HCT116 (cell line): Measurements from ENCODE around the gene SNX19. TPM values are rescaled to one million over a fixed set of nuclear protein-coding genes. Genes with fewer than 3 reads are reported as not detected.

Experiments used
- ATAC-seq: fragments of 200-7000 bp; cut with Tn5 transposase; 2 replicates; pipeline ENCODE4 v1.9.1; 2020; ENCODE audit warnings: mild to moderate bottlenecking, moderate library complexity
- BruUV-seq: library from RNA; stranded (reverse); fragments of 400-500 nt; replicated peaks from 2 replicates; lab custom pipeline; 2021; lab: Mats Ljungman, UMichigan
- CTCF ChIA-PET: fragments of 300-600 bp; sonication (Branson Sonifier 250); formaldehyde crosslinking; loops from one replicate; lab custom pipeline; 2021; ENCODE audit warnings: antibody characterized with exemption; lab: Charles Lee
- POLR2A ChIA-PET: fragments of 300-600, 350-600 bp; sonication (Branson Sonifier 250); formaldehyde crosslinking; loops from one replicate; lab custom pipeline; 2021; ENCODE audit warnings: antibody characterized with exemption; lab: Charles Lee
- RAD21 ChIA-PET, 2 experiments: fragments of 300-600 bp; sonication (Branson Sonifier 250); formaldehyde crosslinking; loops; one replicate each; lab custom pipeline; 2023; ENCODE audit warnings: low total read pairs in 2 of 2; ENCODE audit not compliant: uncharacterized antibody in 2 of 2, unreplicated experiment in 2 of 2, low non-redundant PET in 1 of 2; lab: Charles Lee
- DNase-seq: peaks from one replicate; pipeline ENCODE4 v3.0.0-alpha.2; 2010; ENCODE audit warnings: low read depth, low spot score
- H2AFZ ChIP-seq: fragments of 200-600 bp; shearing (Covaris generic), sonication (generic); 2 replicates; pipeline ENCODE4 v1.6.1; 2017; ENCODE audit warnings: low read depth, mixed run types, mixed read lengths, antibody characterized with exemption, low read length; ENCODE audit not compliant: poor library complexity, severe bottlenecking
- H3K27ac ChIP-seq: 2 replicates; pipeline ENCODE4 v1.5.1; 2012; ENCODE audit warnings: low read depth, low read length
- H3K27me3 ChIP-seq: fragments of 200-600 bp; sonication (generic); 2 replicates; pipeline ENCODE4 v1.6.1; 2016; ENCODE audit warnings: mixed run types, low read length, mixed read lengths; ENCODE audit not compliant: insufficient read depth
- H3K36me3 ChIP-seq, 2 experiments: fragments of 200-500 bp in 1 of 2; fragments of 200-600 bp in 1 of 2; sonication (Bioruptor generic) in 1 of 2; sonication (generic) in 1 of 2; 2 replicates each; pipeline versions ENCODE4 v1.5.1 to v1.6.1; 2014 to 2016; ENCODE audit warnings: low read length in 2 of 2, inconsistent platforms in 1 of 2, mixed read lengths in 1 of 2, mixed run types in 1 of 2; ENCODE audit not compliant: insufficient read depth in 2 of 2, control insufficient read depth in 1 of 2
- H3K4me1 ChIP-seq, 2 experiments: fragments of 200-600 bp in 1 of 2; sonication (generic) in 1 of 2; 2 replicates each; pipeline versions ENCODE4 v1.5.1 to v1.6.1; 2012 to 2017; ENCODE audit warnings: low read length in 2 of 2, inconsistent platforms in 1 of 2, mild to moderate bottlenecking in 1 of 2, mixed read lengths in 1 of 2, mixed run types in 1 of 2, moderate library complexity in 1 of 2; ENCODE audit not compliant: insufficient read depth in 2 of 2, control insufficient read depth in 1 of 2
- H3K4me2 ChIP-seq: fragments of 200-600 bp; sonication (generic); 2 replicates; pipeline ENCODE4 v1.6.1; 2017; ENCODE audit warnings: mixed run types, low read length, mixed read lengths
- H3K4me3 ChIP-seq, 2 experiments: fragments of 200-600 bp in 1 of 2; sonication (generic) in 1 of 2; replicated peaks in 1 of 2; 2 replicates each; pipeline ENCODE4 v1.5.1; 2011 to 2016; ENCODE audit warnings: low read length in 2 of 2, control low read depth in 1 of 2, low read depth in 1 of 2, mild to moderate bottlenecking in 1 of 2, mixed read lengths in 1 of 2, mixed run types in 1 of 2
- H3K79me2 ChIP-seq: fragments of 200-600 bp; sonication (generic); 2 replicates; pipeline ENCODE4 v1.6.1; 2017; ENCODE audit warnings: mild to moderate bottlenecking, mixed run types, low read length, moderate library complexity, mixed read lengths; ENCODE audit not compliant: insufficient read depth
- H3K9ac ChIP-seq: fragments of 200-600 bp; sonication (generic); 2 replicates; pipeline ENCODE4 v1.6.1; 2016; ENCODE audit warnings: low read length, mixed read lengths
- H3K9me2 ChIP-seq: fragments of 200-600 bp; sonication (generic), shearing (Covaris generic); 2 replicates; pipeline ENCODE4 v1.6.1; 2017; ENCODE audit warnings: mixed run types, mild to moderate bottlenecking, moderate library complexity; ENCODE audit not compliant: insufficient read depth
- H3K9me3 ChIP-seq, 2 experiments: fragments of 200-500 bp in 1 of 2; fragments of 200-600 bp in 1 of 2; sonication (Bioruptor generic) in 1 of 2; sonication (generic) in 1 of 2; 2 replicates each; pipeline ENCODE4 v1.6.1; 2014 to 2017; ENCODE audit warnings: low read length in 2 of 2, mixed read lengths in 2 of 2, inconsistent platforms in 1 of 2, low read depth in 1 of 2, mild to moderate bottlenecking in 1 of 2, mixed run types in 1 of 2, moderate library complexity in 1 of 2; ENCODE audit not compliant: control insufficient read depth in 1 of 2, insufficient read depth in 1 of 2
- H4K20me1 ChIP-seq: fragments of 200-600 bp; sonication (generic), shearing (Covaris generic); 2 replicates; pipeline ENCODE4 v1.6.1; 2017; ENCODE audit warnings: mixed run types, mild to moderate bottlenecking, moderate library complexity; ENCODE audit not compliant: insufficient read depth
- RAD21 ChIP-seq: IDR thresholded peaks from 2 replicates; pipeline ENCODE4 v1.6.1; 2012; ENCODE audit warnings: low read depth, mild to moderate bottlenecking
- SIN3A ChIP-seq: IDR thresholded peaks from 2 replicates; pipeline ENCODE4 v1.6.1; 2012; ENCODE audit warnings: low read depth
- SRF ChIP-seq: IDR thresholded peaks from 2 replicates; pipeline ENCODE4 v1.6.1; 2012; ENCODE audit warnings: low read depth
- ZBTB33 ChIP-seq: IDR thresholded peaks from 2 replicates; pipeline ENCODE4 v1.6.1; 2011; ENCODE audit warnings: mild to moderate bottlenecking, low read length, moderate library complexity; ENCODE audit not compliant: insufficient replicate concordance; ENCODE audit errors: extremely low read depth
- intact Hi-C: fragments of 100-400 bp; cut with micrococcal nuclease; formaldehyde crosslinking; loops from 2 replicates; pipeline ENCODE4 v1.10.0; 2022
- total RNA-seq: library from RNA; stranded (reverse); gene quantifications from one replicate; pipeline ENCODE4 v1.2.1, GENCODE V29; 2021; ENCODE audit not compliant: unreplicated experiment
- TF ChIP-seq, protein P1 (sequence below), 3 experiments: fragments of 200-600 bp in 1 of 3; sonication (generic) in 1 of 3; IDR thresholded peaks in 2 of 3; conservative IDR thresholded peaks in 1 of 3; 2 replicates each; pipeline ENCODE4 v1.5.1; 2012 to 2017; ENCODE audit warnings: low read depth in 2 of 3, low read length in 2 of 3, antibody characterized with exemption in 1 of 3, borderline replicate concordance in 1 of 3, control low read depth in 1 of 3, mild to moderate bottlenecking in 1 of 3, mixed read lengths in 1 of 3, mixed run types in 1 of 3, moderate library complexity in 1 of 3; ENCODE audit not compliant: insufficient read depth in 1 of 3
- TF ChIP-seq, protein P2 (sequence below): IDR thresholded peaks from 2 replicates; pipeline ENCODE4 v1.6.1; 2012; ENCODE audit warnings: low read depth

The SNX19 gene
- total RNA-seq, 1 experiment from 2014 or later = 25.2 TPM

- CTCF ChIA-PET = interaction anchor here (1.4 to 7.2 kb wide), 2 partner anchors 57 to 427 kb away, joined by 3 to 150 read pairs; no protein-coding TSS in a partner anchor
- RAD21 ChIA-PET = interaction anchor here (1.1 kb wide), 2 partner anchors 429 kb away, joined by 4 to 5 read pairs; no protein-coding TSS in a partner anchor
- no peak overlapping the region for H3K4me2 ChIP-seq
- intact Hi-C loops = no loop called here
- H3K4me3 ChIP-seq = no peak overlapping the region
- no peaks in the 10 kb centered on the region for H3K36me3 ChIP-seq
- no peaks in the 10 kb centered on the region for H3K79me2 ChIP-seq
- DNase-seq (no peak), ATAC-seq (no peak)
- no peaks in the 10 kb centered on the region for H3K4me1 ChIP-seq
- no peaks in the 10 kb centered on the region for H4K20me1 ChIP-seq
- POLR2A ChIA-PET = interaction anchor here (1.2 kb wide), 1 partner anchor 427 kb away, joined by 4 read pairs; no protein-coding TSS in a partner anchor
- no peaks in the 10 kb centered on the region for H3K27me3 ChIP-seq
- H3K27ac ChIP-seq = no peak overlapping the region
- no TSS peak for BruUV-seq
- H2AFZ ChIP-seq = no peak overlapping the region
- no peaks in the 10 kb centered on the region for H3K9me2 ChIP-seq
- TF ChIP-seq SIN3A (no peak), SRF (no peak)
- TF ChIP-seq, protein P1, sequence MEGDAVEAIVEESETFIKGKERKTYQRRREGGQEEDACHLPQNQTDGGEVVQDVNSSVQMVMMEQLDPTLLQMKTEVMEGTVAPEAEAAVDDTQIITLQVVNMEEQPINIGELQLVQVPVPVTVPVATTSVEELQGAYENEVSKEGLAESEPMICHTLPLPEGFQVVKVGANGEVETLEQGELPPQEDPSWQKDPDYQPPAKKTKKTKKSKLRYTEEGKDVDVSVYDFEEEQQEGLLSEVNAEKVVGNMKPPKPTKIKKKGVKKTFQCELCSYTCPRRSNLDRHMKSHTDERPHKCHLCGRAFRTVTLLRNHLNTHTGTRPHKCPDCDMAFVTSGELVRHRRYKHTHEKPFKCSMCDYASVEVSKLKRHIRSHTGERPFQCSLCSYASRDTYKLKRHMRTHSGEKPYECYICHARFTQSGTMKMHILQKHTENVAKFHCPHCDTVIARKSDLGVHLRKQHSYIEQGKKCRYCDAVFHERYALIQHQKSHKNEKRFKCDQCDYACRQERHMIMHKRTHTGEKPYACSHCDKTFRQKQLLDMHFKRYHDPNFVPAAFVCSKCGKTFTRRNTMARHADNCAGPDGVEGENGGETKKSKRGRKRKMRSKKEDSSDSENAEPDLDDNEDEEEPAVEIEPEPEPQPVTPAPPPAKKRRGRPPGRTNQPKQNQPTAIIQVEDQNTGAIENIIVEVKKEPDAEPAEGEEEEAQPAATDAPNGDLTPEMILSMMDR (IDR thresholded peaks at IDR 0.05 in 2 of 3, conservative IDR thresholded peaks at IDR 0.05 in 1 of 3; ENCODE audit: borderline replicate concordance in 1 of 3, insufficient read depth in 1 of 3, low read depth in 2 of 3, low read length in 2 of 3) = no peak
- no peaks in the 10 kb centered on the region for H3K9me3 ChIP-seq
- no peak overlapping the region for H3K9ac ChIP-seq
These were observed 56.4 kb downstream of the SNX19 start for GRCh38 chr11:130859886-130860285.

- ChIA-PET RAD21 (interaction anchor here in 1 of 2 experiments (1.2 kb wide), 1 partner anchor 427 kb away, joined by 4 read pairs; no protein-coding TSS in a partner anchor), POLR2A (no interaction called here), CTCF (interaction anchor here (7.2 kb wide), 1 partner anchor 425 kb away, joined by 150 read pairs; no protein-coding TSS in a partner anchor)
- Histone ChIP-seq H3K4me1 (no peaks in the 10 kb centered on the region), H3K9me2 (no peaks in the 10 kb centered on the region), H3K9ac (no peak overlapping the region), H3K27ac (no peak overlapping the region), H4K20me1 (no peaks in the 10 kb centered on the region), H3K27me3 (no peaks in the 10 kb centered on the region), H3K4me2 (no peak overlapping the region), H3K36me3 (no peaks in the 10 kb centered on the region), H3K79me2 (no peaks in the 10 kb centered on the region), H2AFZ (no peak overlapping the region), H3K4me3 (no peak overlapping the region), H3K9me3 (no peaks in the 10 kb centered on the region)
- intact Hi-C loops = no loop called here
- no peak for ATAC-seq
- DNase-seq = peak; percentile 26
- TF ChIP-seq, protein P2, sequence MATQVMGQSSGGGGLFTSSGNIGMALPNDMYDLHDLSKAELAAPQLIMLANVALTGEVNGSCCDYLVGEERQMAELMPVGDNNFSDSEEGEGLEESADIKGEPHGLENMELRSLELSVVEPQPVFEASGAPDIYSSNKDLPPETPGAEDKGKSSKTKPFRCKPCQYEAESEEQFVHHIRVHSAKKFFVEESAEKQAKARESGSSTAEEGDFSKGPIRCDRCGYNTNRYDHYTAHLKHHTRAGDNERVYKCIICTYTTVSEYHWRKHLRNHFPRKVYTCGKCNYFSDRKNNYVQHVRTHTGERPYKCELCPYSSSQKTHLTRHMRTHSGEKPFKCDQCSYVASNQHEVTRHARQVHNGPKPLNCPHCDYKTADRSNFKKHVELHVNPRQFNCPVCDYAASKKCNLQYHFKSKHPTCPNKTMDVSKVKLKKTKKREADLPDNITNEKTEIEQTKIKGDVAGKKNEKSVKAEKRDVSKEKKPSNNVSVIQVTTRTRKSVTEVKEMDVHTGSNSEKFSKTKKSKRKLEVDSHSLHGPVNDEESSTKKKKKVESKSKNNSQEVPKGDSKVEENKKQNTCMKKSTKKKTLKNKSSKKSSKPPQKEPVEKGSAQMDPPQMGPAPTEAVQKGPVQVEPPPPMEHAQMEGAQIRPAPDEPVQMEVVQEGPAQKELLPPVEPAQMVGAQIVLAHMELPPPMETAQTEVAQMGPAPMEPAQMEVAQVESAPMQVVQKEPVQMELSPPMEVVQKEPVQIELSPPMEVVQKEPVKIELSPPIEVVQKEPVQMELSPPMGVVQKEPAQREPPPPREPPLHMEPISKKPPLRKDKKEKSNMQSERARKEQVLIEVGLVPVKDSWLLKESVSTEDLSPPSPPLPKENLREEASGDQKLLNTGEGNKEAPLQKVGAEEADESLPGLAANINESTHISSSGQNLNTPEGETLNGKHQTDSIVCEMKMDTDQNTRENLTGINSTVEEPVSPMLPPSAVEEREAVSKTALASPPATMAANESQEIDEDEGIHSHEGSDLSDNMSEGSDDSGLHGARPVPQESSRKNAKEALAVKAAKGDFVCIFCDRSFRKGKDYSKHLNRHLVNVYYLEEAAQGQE = no peak
- TF ChIP-seq RAD21 = no peak
- TF ChIP-seq ZBTB33 = no peak
- BruUV-seq = no TSS peak
These were observed 58.1 kb downstream of the SNX19 start for GRCh38 chr11:130858215-130858614.
